ENCODE results near the gene NENF. TPM values are rescaled to one million over a fixed set of nuclear protein-coding genes. Genes with fewer than 3 reads are reported as not detected.

NENF gene
- total RNA-seq, 1 donor from 2014 or later: 24.1 TPM

GRCh38 chr1:212397171-212397570 is 35.5 kb upstream of the NENF start:
- intact Hi-C loops (cut with micrococcal nuclease): no loop called here
- Mint-ChIP-seq H3K27ac (no peak overlapping the region), H3K9me3 (peaks cover 5% of the 10 kb centered on the region), H3K36me3 (ENCODE audit: low read depth) (peaks cover 42% of the 10 kb centered on the region), H3K4me1 (peaks cover 11% of the 10 kb centered on the region), H3K27me3 (no peaks in the 10 kb centered on the region), H3K4me3 (no peak overlapping the region)
- no peak for TF ChIP-seq CTCF (IDR thresholded peaks at IDR 0.05)
- no peak for ATAC-seq (ENCODE audit: low read depth)
- POLR2A ChIA-PET: interaction anchor here (0.5 kb wide), 1 partner anchor 26 kb away, joined by 3 read pairs; no protein-coding TSS in a partner anchor
- CTCF ChIA-PET: interaction anchor here (1.1 kb wide), 1 partner anchor 33 kb away, joined by 4 read pairs; no protein-coding TSS in a partner anchor
- no peak for DNase-seq

GRCh38 chr1:212401042-212401441 is 31.7 kb upstream of the NENF start:
- no peak overlapping the region for H3K4me3 Mint-ChIP-seq
- H3K27me3 Mint-ChIP-seq: no peaks in the 10 kb centered on the region
- H3K4me1 Mint-ChIP-seq: peaks cover 9% of the 10 kb centered on the region
- peaks cover 5% of the 10 kb centered on the region for H3K9me3 Mint-ChIP-seq
- DNase-seq (no peak), ATAC-seq (ENCODE audit: low read depth) (no peak)
- intact Hi-C loops (cut with micrococcal nuclease): loop anchor here (5.0 kb wide), 1 partner anchor 56 kb away; no protein-coding TSS in a partner anchor
- H3K27ac Mint-ChIP-seq: no peak overlapping the region
- no peak for TF ChIP-seq CTCF (IDR thresholded peaks at IDR 0.05)
- ChIA-PET POLR2A (interaction anchor here (0.7 kb wide), 1 partner anchor 16 kb away, joined by 14 read pairs; no protein-coding TSS in a partner anchor), CTCF (no interaction called here)
- H3K36me3 Mint-ChIP-seq (ENCODE audit: low read depth): peaks cover 56% of the 10 kb centered on the region

- TF ChIP-seq CTCF (IDR thresholded peaks at IDR 0.05): no peak
- intact Hi-C loops (cut with micrococcal nuclease): loop anchor here (5.0 kb wide), 1 partner anchor 55 kb away; no protein-coding TSS in a partner anchor
- DNase-seq: no peak
- H3K27me3 Mint-ChIP-seq: no peaks in the 10 kb centered on the region
- H3K9me3 Mint-ChIP-seq: peaks cover 4% of the 10 kb centered on the region
- no peak for ATAC-seq (ENCODE audit: low read depth)
- H3K36me3 Mint-ChIP-seq (ENCODE audit: low read depth): peaks cover 57% of the 10 kb centered on the region
- H3K4me3 Mint-ChIP-seq: no peak overlapping the region
- CTCF ChIA-PET: no interaction called here
- H3K4me1 Mint-ChIP-seq: peaks cover 9% of the 10 kb centered on the region
- POLR2A ChIA-PET: no interaction called here
- H3K27ac Mint-ChIP-seq: no peak overlapping the region
Observed at GRCh38 chr1:212401838-212402582, 30.7 kb upstream of the NENF start.

- ChIA-PET POLR2A (no interaction called here), CTCF (no interaction called here)
- intact Hi-C loops (cut with micrococcal nuclease): loop anchor here (5.0 kb wide), 1 partner anchor 55 kb away; no protein-coding TSS in a partner anchor
- Mint-ChIP-seq H3K27me3 (no peaks in the 10 kb centered on the region), H3K4me3 (no peak overlapping the region), H3K4me1 (peaks cover 9% of the 10 kb centered on the region), H3K27ac (no peak overlapping the region), H3K9me3 (no peaks in the 10 kb centered on the region), H3K36me3 (ENCODE audit: low read depth) (peaks cover 57% of the 10 kb centered on the region)
- no peak for TF ChIP-seq CTCF (IDR thresholded peaks at IDR 0.05)
- ATAC-seq (ENCODE audit: low read depth): no peak
- DNase-seq: no peak
Observed at GRCh38 chr1:212402666-212403321, 29.9 kb upstream of the NENF start.

- Mint-ChIP-seq H3K27me3 (no peaks in the 10 kb centered on the region), H3K36me3 (ENCODE audit: low read depth) (peaks cover 61% of the 10 kb centered on the region), H3K27ac (no peak overlapping the region), H3K4me3 (no peak overlapping the region), H3K9me3 (no peaks in the 10 kb centered on the region), H3K4me1 (peaks cover 38% of the 10 kb centered on the region)
- intact Hi-C loops (cut with micrococcal nuclease): loop anchor here (5.0 to 10.0 kb wide), 2 partner anchors 147 to 806 kb away; no protein-coding TSS in a partner anchor
- no peak for TF ChIP-seq CTCF (IDR thresholded peaks at IDR 0.05)
- ATAC-seq (ENCODE audit: low read depth) (no peak), DNase-seq (no peak)
- CTCF ChIA-PET: no interaction called here
- POLR2A ChIA-PET: no interaction called here
Observed at GRCh38 chr1:212410231-212410820, 22.4 kb upstream of the NENF start.
